HepG2 (cell line): ENCODE data around the gene BCAS3.

Source experiments
- CREB1 ChIP-seq, 2 experiments: fragments of 450-650 bp in 1 of 2; IDR thresholded peaks; 2 replicates each; pipeline ENCODE4 v1.6.1; 2016 to 2017; ENCODE audit warnings: control low read depth in 1 of 2, mild to moderate bottlenecking in 1 of 2, missing compliant biosample characterization in 1 of 2, missing genetic modification characterization in 1 of 2
- HNRNPL ChIP-seq: fragments of 200-400 bp; formaldehyde crosslinking; IDR thresholded peaks from 2 replicates; pipeline ENCODE4 v1.6.1; 2017; ENCODE audit warnings: mild to moderate bottlenecking, low read depth, low read length
- NKX3-1 ChIP-seq: sonication (generic); formaldehyde crosslinking; IDR thresholded peaks from 2 replicates; pipeline ENCODE4 v1.5.0; 2020; ENCODE audit warnings: missing genetic modification reagents
- POLR2A ChIP-seq, 2 experiments: IDR thresholded peaks; 2 replicates each; pipeline ENCODE4 v1.6.1; 2011; ENCODE audit warnings: low read depth in 2 of 2, low read length in 2 of 2, mild to moderate bottlenecking in 1 of 2, moderate library complexity in 1 of 2; ENCODE audit not compliant: insufficient read depth in 1 of 2
- ZNF253 ChIP-seq: sonication (generic); formaldehyde crosslinking; IDR thresholded peaks from 2 replicates; pipeline ENCODE4 v1.8.0; 2022; ENCODE audit warnings: mild to moderate bottlenecking, missing genetic modification reagents, borderline replicate concordance
- ZNF44 ChIP-seq: sonication (generic); formaldehyde crosslinking; IDR thresholded peaks from 2 replicates; pipeline ENCODE4 v1.5.1; 2020; ENCODE audit warnings: mild to moderate bottlenecking, missing genetic modification reagents
- ZNF619 ChIP-seq: sonication (generic); formaldehyde crosslinking; IDR thresholded peaks from 2 replicates; pipeline ENCODE4 v1.4.0; 2020; ENCODE audit warnings: mild to moderate bottlenecking, missing genetic modification reagents
- TF ChIP-seq, protein P1 (sequence below): sonication (generic); formaldehyde crosslinking; IDR thresholded peaks from 2 replicates; pipeline ENCODE4 v1.5.0; 2020; ENCODE audit warnings: mild to moderate bottlenecking, missing genetic modification reagents, moderate library complexity
- TF ChIP-seq, protein P2 (sequence below): sonication (generic); formaldehyde crosslinking; conservative IDR thresholded peaks from 2 replicates; pipeline ENCODE4 v1.4.0; 2020; ENCODE audit warnings: mild to moderate bottlenecking, missing genetic modification reagents, moderate library complexity
- TF ChIP-seq, protein P3 (sequence below): sonication (generic); formaldehyde crosslinking; IDR thresholded peaks from 2 replicates; pipeline ENCODE4 v1.4.0; 2020; ENCODE audit warnings: missing genetic modification reagents

DNA sequence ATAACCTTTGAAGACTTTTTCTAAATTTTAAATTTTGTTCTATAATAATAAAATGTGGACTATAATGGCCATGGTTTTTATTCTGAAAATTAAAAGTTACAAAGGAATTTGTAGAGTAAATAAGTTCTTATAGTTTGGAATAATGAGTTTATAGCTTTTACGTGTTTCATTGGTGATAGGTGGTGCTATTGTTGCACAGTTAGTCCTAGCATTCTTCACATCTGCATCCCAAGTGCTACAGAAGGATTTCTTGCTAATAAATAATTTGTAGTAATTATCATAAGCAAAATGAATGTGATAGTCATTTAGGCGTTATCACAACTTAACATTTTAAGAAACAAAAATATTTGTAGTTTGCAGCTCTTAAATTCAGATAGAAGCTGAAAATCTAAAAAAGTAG lies 67.9 kb downstream of the BCAS3 start:
- TF ChIP-seq ZNF44 (CRISPR knock-in tag) (no peak), ZNF619 (CRISPR knock-in tag) (no peak), ZNF253 (no peak), NKX3-1 (CRISPR knock-in tag) (no peak), POLR2A (IDR thresholded peaks at IDR 0.05; ENCODE audit: insufficient read depth in 1 of 2, low read depth in 2 of 2, low read length in 2 of 2) (no peak), HNRNPL (no peak), CREB1 (IDR thresholded peaks at IDR 0.05) (no peak), CREB1 (CRISPR knock-in tag; IDR thresholded peaks at IDR 0.05) (no peak)
- TF ChIP-seq, protein P1, sequence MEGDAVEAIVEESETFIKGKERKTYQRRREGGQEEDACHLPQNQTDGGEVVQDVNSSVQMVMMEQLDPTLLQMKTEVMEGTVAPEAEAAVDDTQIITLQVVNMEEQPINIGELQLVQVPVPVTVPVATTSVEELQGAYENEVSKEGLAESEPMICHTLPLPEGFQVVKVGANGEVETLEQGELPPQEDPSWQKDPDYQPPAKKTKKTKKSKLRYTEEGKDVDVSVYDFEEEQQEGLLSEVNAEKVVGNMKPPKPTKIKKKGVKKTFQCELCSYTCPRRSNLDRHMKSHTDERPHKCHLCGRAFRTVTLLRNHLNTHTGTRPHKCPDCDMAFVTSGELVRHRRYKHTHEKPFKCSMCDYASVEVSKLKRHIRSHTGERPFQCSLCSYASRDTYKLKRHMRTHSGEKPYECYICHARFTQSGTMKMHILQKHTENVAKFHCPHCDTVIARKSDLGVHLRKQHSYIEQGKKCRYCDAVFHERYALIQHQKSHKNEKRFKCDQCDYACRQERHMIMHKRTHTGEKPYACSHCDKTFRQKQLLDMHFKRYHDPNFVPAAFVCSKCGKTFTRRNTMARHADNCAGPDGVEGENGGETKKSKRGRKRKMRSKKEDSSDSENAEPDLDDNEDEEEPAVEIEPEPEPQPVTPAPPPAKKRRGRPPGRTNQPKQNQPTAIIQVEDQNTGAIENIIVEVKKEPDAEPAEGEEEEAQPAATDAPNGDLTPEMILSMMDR (CRISPR knock-in tag) = peak; percentile 29; the same call in 1 of the 2 replicates
- TF ChIP-seq, protein P2, sequence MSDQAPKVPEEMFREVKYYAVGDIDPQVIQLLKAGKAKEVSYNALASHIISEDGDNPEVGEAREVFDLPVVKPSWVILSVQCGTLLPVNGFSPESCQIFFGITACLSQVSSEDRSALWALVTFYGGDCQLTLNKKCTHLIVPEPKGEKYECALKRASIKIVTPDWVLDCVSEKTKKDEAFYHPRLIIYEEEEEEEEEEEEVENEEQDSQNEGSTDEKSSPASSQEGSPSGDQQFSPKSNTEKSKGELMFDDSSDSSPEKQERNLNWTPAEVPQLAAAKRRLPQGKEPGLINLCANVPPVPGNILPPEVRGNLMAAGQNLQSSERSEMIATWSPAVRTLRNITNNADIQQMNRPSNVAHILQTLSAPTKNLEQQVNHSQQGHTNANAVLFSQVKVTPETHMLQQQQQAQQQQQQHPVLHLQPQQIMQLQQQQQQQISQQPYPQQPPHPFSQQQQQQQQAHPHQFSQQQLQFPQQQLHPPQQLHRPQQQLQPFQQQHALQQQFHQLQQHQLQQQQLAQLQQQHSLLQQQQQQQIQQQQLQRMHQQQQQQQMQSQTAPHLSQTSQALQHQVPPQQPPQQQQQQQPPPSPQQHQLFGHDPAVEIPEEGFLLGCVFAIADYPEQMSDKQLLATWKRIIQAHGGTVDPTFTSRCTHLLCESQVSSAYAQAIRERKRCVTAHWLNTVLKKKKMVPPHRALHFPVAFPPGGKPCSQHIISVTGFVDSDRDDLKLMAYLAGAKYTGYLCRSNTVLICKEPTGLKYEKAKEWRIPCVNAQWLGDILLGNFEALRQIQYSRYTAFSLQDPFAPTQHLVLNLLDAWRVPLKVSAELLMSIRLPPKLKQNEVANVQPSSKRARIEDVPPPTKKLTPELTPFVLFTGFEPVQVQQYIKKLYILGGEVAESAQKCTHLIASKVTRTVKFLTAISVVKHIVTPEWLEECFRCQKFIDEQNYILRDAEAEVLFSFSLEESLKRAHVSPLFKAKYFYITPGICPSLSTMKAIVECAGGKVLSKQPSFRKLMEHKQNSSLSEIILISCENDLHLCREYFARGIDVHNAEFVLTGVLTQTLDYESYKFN (CRISPR knock-in tag) = no peak
- TF ChIP-seq, protein P3, sequence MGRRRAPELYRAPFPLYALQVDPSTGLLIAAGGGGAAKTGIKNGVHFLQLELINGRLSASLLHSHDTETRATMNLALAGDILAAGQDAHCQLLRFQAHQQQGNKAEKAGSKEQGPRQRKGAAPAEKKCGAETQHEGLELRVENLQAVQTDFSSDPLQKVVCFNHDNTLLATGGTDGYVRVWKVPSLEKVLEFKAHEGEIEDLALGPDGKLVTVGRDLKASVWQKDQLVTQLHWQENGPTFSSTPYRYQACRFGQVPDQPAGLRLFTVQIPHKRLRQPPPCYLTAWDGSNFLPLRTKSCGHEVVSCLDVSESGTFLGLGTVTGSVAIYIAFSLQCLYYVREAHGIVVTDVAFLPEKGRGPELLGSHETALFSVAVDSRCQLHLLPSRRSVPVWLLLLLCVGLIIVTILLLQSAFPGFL (CRISPR knock-in tag) = no peak
